ENCODE data around the gene IL16.

Gene IL16

DNA sequence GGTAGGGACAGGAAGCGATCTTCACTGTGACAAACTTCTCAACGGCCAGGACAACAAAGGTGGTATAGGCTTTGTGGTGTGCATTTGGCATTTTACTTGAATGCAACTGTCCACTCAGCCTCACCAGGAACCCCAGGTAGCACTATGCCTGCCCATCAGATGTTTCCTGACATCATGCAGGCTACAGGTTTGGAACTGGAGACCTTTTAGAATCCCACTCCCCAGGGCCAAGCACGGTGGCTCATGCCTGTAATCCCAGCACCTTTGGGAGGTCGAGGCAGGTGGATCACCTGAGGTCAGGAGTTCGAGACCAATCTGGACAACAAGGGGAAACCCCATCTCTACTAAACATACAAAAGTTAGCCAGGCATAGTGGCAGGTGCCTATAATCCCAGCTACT lies 117.7 kb downstream of the IL16 start:
- TF ChIP-seq SIN3A (IDR thresholded peaks at IDR 0.05; ENCODE audit: borderline replicate concordance, insufficient read depth, low read length) (no peak), FOXP2 (optimal IDR thresholded peaks at IDR 0.05; ENCODE audit: borderline replicate concordance, extremely low read depth, extremely low read length, insufficient read depth) (no peak), TAF1 (IDR thresholded peaks at IDR 0.05; ENCODE audit: borderline replicate concordance, insufficient read depth, low read length) (no peak), POLR2AphosphoS5 (IDR thresholded peaks at IDR 0.05; ENCODE audit: low read depth, low read length) (no peak)
- TF ChIP-seq, protein P1, sequence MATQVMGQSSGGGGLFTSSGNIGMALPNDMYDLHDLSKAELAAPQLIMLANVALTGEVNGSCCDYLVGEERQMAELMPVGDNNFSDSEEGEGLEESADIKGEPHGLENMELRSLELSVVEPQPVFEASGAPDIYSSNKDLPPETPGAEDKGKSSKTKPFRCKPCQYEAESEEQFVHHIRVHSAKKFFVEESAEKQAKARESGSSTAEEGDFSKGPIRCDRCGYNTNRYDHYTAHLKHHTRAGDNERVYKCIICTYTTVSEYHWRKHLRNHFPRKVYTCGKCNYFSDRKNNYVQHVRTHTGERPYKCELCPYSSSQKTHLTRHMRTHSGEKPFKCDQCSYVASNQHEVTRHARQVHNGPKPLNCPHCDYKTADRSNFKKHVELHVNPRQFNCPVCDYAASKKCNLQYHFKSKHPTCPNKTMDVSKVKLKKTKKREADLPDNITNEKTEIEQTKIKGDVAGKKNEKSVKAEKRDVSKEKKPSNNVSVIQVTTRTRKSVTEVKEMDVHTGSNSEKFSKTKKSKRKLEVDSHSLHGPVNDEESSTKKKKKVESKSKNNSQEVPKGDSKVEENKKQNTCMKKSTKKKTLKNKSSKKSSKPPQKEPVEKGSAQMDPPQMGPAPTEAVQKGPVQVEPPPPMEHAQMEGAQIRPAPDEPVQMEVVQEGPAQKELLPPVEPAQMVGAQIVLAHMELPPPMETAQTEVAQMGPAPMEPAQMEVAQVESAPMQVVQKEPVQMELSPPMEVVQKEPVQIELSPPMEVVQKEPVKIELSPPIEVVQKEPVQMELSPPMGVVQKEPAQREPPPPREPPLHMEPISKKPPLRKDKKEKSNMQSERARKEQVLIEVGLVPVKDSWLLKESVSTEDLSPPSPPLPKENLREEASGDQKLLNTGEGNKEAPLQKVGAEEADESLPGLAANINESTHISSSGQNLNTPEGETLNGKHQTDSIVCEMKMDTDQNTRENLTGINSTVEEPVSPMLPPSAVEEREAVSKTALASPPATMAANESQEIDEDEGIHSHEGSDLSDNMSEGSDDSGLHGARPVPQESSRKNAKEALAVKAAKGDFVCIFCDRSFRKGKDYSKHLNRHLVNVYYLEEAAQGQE (IDR thresholded peaks at IDR 0.05; ENCODE audit: insufficient read depth in 1 of 2, low read depth in 2 of 2, low read length in 2 of 2): no peak

DNA sequence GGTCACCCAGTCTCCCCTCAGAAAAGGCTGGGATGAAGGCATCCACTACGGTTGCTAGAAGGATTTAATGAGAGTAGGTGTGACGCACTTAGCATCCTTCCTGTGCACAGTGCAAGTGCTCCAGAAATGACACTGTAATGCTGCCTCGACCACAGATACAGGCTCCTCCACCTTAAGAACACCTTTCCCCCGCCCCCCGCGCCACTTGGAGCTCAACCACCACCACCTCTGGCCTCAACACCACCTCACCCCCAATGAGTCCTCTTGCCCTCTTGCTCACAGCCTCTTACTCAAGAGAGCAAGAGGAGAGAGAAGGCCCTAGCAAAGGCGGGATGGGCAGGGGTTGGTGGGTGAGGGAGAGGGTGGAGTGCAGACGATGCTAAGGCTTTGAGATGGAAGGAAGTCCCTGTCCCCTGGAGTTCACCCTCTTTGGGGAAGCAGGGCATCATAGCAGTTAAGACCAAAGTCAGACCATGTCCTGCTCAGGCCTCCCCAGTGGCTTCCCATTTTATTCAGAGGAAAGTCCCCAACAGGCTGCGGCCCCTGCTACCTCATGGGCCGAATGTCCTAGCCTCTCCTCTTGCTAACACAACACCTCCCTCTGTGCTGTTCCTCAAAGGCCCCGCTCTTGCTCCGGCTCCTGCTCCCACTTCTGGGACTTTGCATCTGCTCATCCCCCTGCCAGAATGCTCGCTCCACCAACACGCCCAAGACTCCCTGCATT lies 118.9 kb downstream of the IL16 start:
- no peak for TF ChIP-seq POLR2AphosphoS5 (IDR thresholded peaks at IDR 0.05; ENCODE audit: low read depth, low read length)
- TF ChIP-seq, protein P1 (IDR thresholded peaks at IDR 0.05; ENCODE audit: insufficient read depth in 1 of 2, low read depth in 2 of 2, low read length in 2 of 2): no peak
- no peak for TF ChIP-seq FOXP2 (optimal IDR thresholded peaks at IDR 0.05; ENCODE audit: borderline replicate concordance, extremely low read depth, extremely low read length, insufficient read depth)
- no peak for TF ChIP-seq SIN3A (IDR thresholded peaks at IDR 0.05; ENCODE audit: borderline replicate concordance, insufficient read depth, low read length)
- TF ChIP-seq TAF1 (IDR thresholded peaks at IDR 0.05; ENCODE audit: borderline replicate concordance, insufficient read depth, low read length): no peak

DNA sequence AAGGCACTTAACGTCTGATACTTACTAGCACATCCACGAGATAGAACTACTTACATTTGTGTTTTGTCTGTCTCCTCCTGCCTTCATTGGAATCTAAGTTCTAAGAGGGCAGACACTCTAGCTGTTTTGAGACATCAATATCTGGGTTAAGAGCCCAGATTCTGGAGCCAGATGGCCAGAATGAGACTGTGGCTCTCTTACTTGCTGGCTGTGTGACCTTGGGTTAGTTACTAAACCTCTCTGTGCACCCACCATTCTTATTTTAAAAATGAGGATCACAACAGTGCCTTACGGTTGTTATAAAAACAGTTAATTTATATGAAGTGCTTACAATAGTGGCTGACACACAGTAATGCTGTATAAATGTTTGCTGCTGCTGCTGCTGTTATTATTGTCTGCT lies 119.6 kb downstream of the IL16 start:
- TF ChIP-seq SIN3A (IDR thresholded peaks at IDR 0.05; ENCODE audit: borderline replicate concordance, insufficient read depth, low read length) (no peak), TAF1 (IDR thresholded peaks at IDR 0.05; ENCODE audit: borderline replicate concordance, insufficient read depth, low read length) (no peak), POLR2AphosphoS5 (IDR thresholded peaks at IDR 0.05; ENCODE audit: low read depth, low read length) (no peak), FOXP2 (optimal IDR thresholded peaks at IDR 0.05; ENCODE audit: borderline replicate concordance, extremely low read depth, extremely low read length, insufficient read depth) (no peak)
- TF ChIP-seq, protein P1 (IDR thresholded peaks at IDR 0.05; ENCODE audit: insufficient read depth in 1 of 2, low read depth in 2 of 2, low read length in 2 of 2): no peak

DNA sequence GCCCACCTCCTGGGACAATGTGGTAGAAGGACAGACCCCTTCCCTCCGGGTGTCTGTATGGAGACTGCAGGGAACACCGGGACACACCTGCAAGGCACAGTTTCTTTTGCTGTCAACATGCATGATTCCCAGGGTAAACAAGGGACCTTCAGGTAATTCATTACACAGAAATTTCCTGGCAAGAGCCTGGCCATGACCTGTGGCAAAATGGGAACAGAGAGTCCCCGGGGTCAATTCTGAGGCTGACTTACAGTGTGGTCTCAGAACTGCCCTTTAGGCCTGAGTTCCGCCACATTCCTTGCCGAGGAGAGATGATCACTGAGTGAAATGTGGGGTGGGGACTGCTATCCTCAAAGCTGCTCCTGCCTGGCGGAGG lies 121.0 kb downstream of the IL16 start:
- TF ChIP-seq FOXP2 (optimal IDR thresholded peaks at IDR 0.05; ENCODE audit: borderline replicate concordance, extremely low read depth, extremely low read length, insufficient read depth) (no peak), SIN3A (IDR thresholded peaks at IDR 0.05; ENCODE audit: borderline replicate concordance, insufficient read depth, low read length) (no peak), TAF1 (IDR thresholded peaks at IDR 0.05; ENCODE audit: borderline replicate concordance, insufficient read depth, low read length) (no peak), POLR2AphosphoS5 (IDR thresholded peaks at IDR 0.05; ENCODE audit: low read depth, low read length) (no peak)
- TF ChIP-seq, protein P1 (IDR thresholded peaks at IDR 0.05; ENCODE audit: insufficient read depth in 1 of 2, low read depth in 2 of 2, low read length in 2 of 2): no peak
